Mammary epithelial cell (primary cell): ENCODE results near the gene MAP3K21.

Source experiments
- EZH2 ChIP-seq: IDR thresholded peaks from 2 replicates; pipeline ENCODE4 v1.6.1; 2012; ENCODE audit warnings: low read length, inconsistent platforms, borderline replicate concordance
- TF ChIP-seq, protein P1 (sequence below), 2 donors: IDR thresholded peaks in 1 of 2; conservative IDR thresholded peaks in 1 of 2; 2 replicates each; pipeline ENCODE4 v1.5.1; 2011 to 2012; ENCODE audit warnings: inconsistent platforms in 2 of 2, low read length in 2 of 2, mild to moderate bottlenecking in 2 of 2, control low read depth in 1 of 2, low read depth in 1 of 2; ENCODE audit not compliant: insufficient read depth in 1 of 2; ENCODE audit errors: extremely low read depth in 1 of 2

DNA sequence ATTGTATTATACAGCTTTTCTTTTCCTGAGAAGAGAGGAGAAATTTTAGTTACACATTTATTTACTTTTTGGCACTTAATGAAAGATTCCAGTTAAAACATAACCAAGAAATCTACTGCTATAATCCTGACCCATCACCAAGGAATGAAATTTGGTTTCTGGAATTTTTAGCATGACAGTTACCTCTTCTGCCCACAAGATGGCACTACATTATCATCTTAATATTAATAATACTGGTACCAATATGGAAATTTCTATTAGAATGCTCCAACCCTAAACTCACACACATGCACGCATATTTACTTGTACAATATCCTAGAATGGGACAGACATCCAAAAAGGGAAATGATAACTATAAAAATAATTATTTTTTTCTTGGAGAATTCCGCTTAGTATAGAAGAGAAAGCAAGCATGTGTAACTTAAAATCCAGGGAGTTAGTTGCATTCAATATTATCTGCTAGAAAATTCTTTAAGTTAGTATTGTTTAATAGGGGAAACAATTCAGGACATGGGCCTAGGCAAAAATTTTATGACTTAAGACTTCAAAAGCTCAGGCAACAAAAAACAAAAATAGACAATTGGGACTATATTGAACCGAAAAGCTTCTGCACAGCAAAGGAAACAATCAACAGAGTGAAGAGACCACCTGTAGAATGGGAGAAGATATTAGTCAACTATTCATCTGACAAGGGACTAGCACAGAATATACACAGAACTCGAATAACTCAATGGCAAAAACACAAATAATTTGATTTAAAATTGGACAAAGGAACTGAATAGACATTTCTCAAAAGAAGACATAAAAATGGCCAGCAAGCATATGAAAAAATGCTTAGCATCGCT, 37.4 kb downstream of the MAP3K21 start:
- TF ChIP-seq, protein P1, sequence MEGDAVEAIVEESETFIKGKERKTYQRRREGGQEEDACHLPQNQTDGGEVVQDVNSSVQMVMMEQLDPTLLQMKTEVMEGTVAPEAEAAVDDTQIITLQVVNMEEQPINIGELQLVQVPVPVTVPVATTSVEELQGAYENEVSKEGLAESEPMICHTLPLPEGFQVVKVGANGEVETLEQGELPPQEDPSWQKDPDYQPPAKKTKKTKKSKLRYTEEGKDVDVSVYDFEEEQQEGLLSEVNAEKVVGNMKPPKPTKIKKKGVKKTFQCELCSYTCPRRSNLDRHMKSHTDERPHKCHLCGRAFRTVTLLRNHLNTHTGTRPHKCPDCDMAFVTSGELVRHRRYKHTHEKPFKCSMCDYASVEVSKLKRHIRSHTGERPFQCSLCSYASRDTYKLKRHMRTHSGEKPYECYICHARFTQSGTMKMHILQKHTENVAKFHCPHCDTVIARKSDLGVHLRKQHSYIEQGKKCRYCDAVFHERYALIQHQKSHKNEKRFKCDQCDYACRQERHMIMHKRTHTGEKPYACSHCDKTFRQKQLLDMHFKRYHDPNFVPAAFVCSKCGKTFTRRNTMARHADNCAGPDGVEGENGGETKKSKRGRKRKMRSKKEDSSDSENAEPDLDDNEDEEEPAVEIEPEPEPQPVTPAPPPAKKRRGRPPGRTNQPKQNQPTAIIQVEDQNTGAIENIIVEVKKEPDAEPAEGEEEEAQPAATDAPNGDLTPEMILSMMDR (conservative IDR thresholded peaks at IDR 0.05 in 1 of 2, IDR thresholded peaks at IDR 0.05 in 1 of 2; ENCODE audit: extremely low read depth in 1 of 2, insufficient read depth in 1 of 2, low read depth in 1 of 2, low read length in 2 of 2) = peak; percentile 52 to 59
- no peak for TF ChIP-seq EZH2
